ENCODE measurements around the gene KRT71.

DNA sequence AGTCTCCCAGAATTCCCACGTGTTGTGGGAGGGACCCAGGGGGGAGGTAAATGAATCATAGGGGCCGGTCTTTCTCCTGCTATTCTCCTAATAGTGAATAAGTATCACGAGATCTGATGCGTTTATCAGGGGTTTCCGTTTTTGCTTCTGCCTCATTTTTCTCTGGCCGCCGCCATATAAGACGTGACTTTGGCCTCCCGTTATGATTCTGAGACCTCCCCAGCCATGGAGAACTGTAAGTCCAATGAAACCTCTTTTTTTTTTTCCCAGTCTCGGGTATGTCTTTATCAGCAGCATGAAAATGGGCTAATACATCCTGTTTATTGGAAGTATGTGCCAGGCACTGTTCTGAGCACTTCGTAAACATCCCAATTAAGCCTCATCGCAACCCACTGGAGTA lies 47.5 kb upstream of the KRT71 start:
- no peak for TF ChIP-seq CTCF (IDR thresholded peaks at IDR 0.05)
- no peak for TF ChIP-seq POLR2A (IDR thresholded peaks at IDR 0.05)
